Fibroblast of lung (primary cell): Measurements from ENCODE around the gene MAPKAP1.

Source experiments
- CTCF ChIP-seq, 2 donors: IDR thresholded peaks in 1 of 2; conservative IDR thresholded peaks in 1 of 2; 1 replicate in 1 of 2; 2 replicates in 1 of 2; pipeline ENCODE4 v1.5.1; 2011 to 2012; ENCODE audit warnings: low read length in 2 of 2, control low read depth in 1 of 2, inconsistent platforms in 1 of 2, low read depth in 1 of 2, mild to moderate bottlenecking in 1 of 2
- EZH2 ChIP-seq: IDR thresholded peaks from 2 replicates; pipeline ENCODE4 v1.5.1; 2012; ENCODE audit warnings: low read length, control low read depth, mild to moderate bottlenecking; ENCODE audit errors: missing control alignments

- TF ChIP-seq EZH2 (no peak), CTCF (conservative IDR thresholded peaks at IDR 0.05 in 1 of 2, IDR thresholded peaks at IDR 0.05 in 1 of 2; ENCODE audit: low read depth in 1 of 2, low read length in 2 of 2) (peak; percentile 65 to 69)
Measured at GRCh38 chr9:125407974-125408900, 298.8 kb downstream of the MAPKAP1 start.
